ENCODE results near the gene KRT24. TPM values are rescaled to one million over a fixed set of nuclear protein-coding genes. Genes with fewer than 3 reads are reported as not detected.

Gene KRT24
- polyA plus RNA-seq, 1 donor from 2014 or later = 0.83 TPM

GRCh38 chr17:40722241-40722640 is 18.7 kb upstream of the KRT24 start:
- no peak overlapping the region for H3K4me3 ChIP-seq (ENCODE audit: low read length)
- H3F3A ChIP-seq (ENCODE audit: insufficient read depth, low read length, poor library complexity, severe bottlenecking) = no peaks in the 10 kb centered on the region
- H3K9me2 ChIP-seq (ENCODE audit: insufficient read depth, low read length) = no peaks in the 10 kb centered on the region
- no peaks in the 10 kb centered on the region for H3K27me3 ChIP-seq (ENCODE audit: insufficient read depth, low read depth, low read length)
- no peaks in the 10 kb centered on the region for H4K20me1 ChIP-seq (ENCODE audit: insufficient read depth)
- H3K79me2 ChIP-seq (replicated peaks; ENCODE audit: insufficient read depth, low read length) = no peaks in the 10 kb centered on the region
- no peak overlapping the region for H3K9ac ChIP-seq (ENCODE audit: low read length)
- H3K4me2 ChIP-seq (ENCODE audit: low read length) = no peak overlapping the region
- no peaks in the 10 kb centered on the region for H3K9me3 ChIP-seq (ENCODE audit: low read length)
- no peaks in the 10 kb centered on the region for H3K36me3 ChIP-seq (ENCODE audit: insufficient read depth, low read length)
- TF ChIP-seq CTCF (IDR thresholded peaks at IDR 0.05; ENCODE audit: poor library complexity, severe bottlenecking) (no peak), EZH2 (IDR thresholded peaks at IDR 0.05; ENCODE audit: borderline replicate concordance, insufficient read depth, low read length, poor library complexity, severe bottlenecking) (no peak), SMC3 (conservative IDR thresholded peaks at IDR 0.05; ENCODE audit: poor library complexity) (no peak), REST (IDR thresholded peaks at IDR 0.05; ENCODE audit: borderline replicate concordance) (no peak), RAD21 (conservative IDR thresholded peaks at IDR 0.05) (no peak), MXI1 (conservative IDR thresholded peaks at IDR 0.05; ENCODE audit: poor library complexity, severe bottlenecking) (no peak), EP300 (conservative IDR thresholded peaks at IDR 0.05; ENCODE audit: poor library complexity, severe bottlenecking) (no peak), TAF1 (IDR thresholded peaks at IDR 0.05; ENCODE audit: low read depth) (no peak), POLR2AphosphoS5 (IDR thresholded peaks at IDR 0.05) (no peak)
- no peak overlapping the region for H2AFZ ChIP-seq (ENCODE audit: low read depth, low read length)
- no peak overlapping the region for H3K27ac ChIP-seq (ENCODE audit: low read length)

- Histone ChIP-seq H3K4me3 (ENCODE audit: low read length) (no peak overlapping the region), H2AFZ (ENCODE audit: low read depth, low read length) (no peak overlapping the region), H3K79me2 (replicated peaks; ENCODE audit: insufficient read depth, low read length) (no peaks in the 10 kb centered on the region), H3K9ac (ENCODE audit: low read length) (no peak overlapping the region), H3K36me3 (ENCODE audit: insufficient read depth, low read length) (no peaks in the 10 kb centered on the region), H3K27me3 (ENCODE audit: insufficient read depth, low read depth, low read length) (no peaks in the 10 kb centered on the region), H3K9me2 (ENCODE audit: insufficient read depth, low read length) (no peaks in the 10 kb centered on the region), H3K4me2 (ENCODE audit: low read length) (no peak overlapping the region), H4K20me1 (ENCODE audit: insufficient read depth) (no peaks in the 10 kb centered on the region), H3F3A (ENCODE audit: insufficient read depth, low read length, poor library complexity, severe bottlenecking) (no peaks in the 10 kb centered on the region), H3K27ac (ENCODE audit: low read length) (no peak overlapping the region), H3K9me3 (ENCODE audit: low read length) (no peaks in the 10 kb centered on the region)
- TF ChIP-seq EP300 (conservative IDR thresholded peaks at IDR 0.05; ENCODE audit: poor library complexity, severe bottlenecking) (no peak), POLR2AphosphoS5 (IDR thresholded peaks at IDR 0.05) (no peak), REST (IDR thresholded peaks at IDR 0.05; ENCODE audit: borderline replicate concordance) (no peak), MXI1 (conservative IDR thresholded peaks at IDR 0.05; ENCODE audit: poor library complexity, severe bottlenecking) (no peak), EZH2 (IDR thresholded peaks at IDR 0.05; ENCODE audit: borderline replicate concordance, insufficient read depth, low read length, poor library complexity, severe bottlenecking) (no peak), TAF1 (IDR thresholded peaks at IDR 0.05; ENCODE audit: low read depth) (no peak)
These were observed 17.3 kb upstream of the KRT24 start for GRCh38 chr17:40720899-40721298.
